ENCODE measurements around the gene HTRA1.

- no peak for TF ChIP-seq POLR2A (IDR thresholded peaks at IDR 0.05)
- no peak for TF ChIP-seq CTCF (IDR thresholded peaks at IDR 0.05)
Measured at GRCh38 chr10:122530177-122530576, 68.8 kb downstream of the HTRA1 start.

Measured in esophagus squamous epithelium (tissue), 4 donors.